Nephron (organoid): ENCODE data around the gene RALB.
A peak's percentile ranks its signal among the peaks of the same experiment; 100 is the strongest.
"Not testable (repeated sequence)": the region's sequence is repeated elsewhere in the genome, so short reads cannot be mapped to it uniquely, and the experiment has no call there.

ENCODE experiments used
- H3K27ac Mint-ChIP-seq, 3 experiments: 2 replicates each; pipeline ENCODE4 v1.8.0; 2020; ENCODE audit warnings: mixed read lengths in 3 of 3, mild to moderate bottlenecking in 2 of 3, moderate library complexity in 1 of 3
- H3K27me3 Mint-ChIP-seq: 2 replicates; pipeline ENCODE4 v1.8.0; 2021; ENCODE audit warnings: low read depth, mild to moderate bottlenecking, moderate library complexity, mixed read lengths
- H3K36me3 Mint-ChIP-seq: 2 replicates; pipeline ENCODE4 v1.8.0; 2020; ENCODE audit warnings: low read depth, mixed read lengths
- H3K4me1 Mint-ChIP-seq: 2 replicates; pipeline ENCODE4 v1.8.0; 2020; ENCODE audit warnings: mixed read lengths
- H3K4me3 Mint-ChIP-seq, 3 experiments: 2 replicates each; pipeline ENCODE4 v1.8.0; 2020; ENCODE audit warnings: mild to moderate bottlenecking in 3 of 3, mixed read lengths in 3 of 3, moderate library complexity in 2 of 3
- H3K9me3 Mint-ChIP-seq: 2 replicates; pipeline ENCODE4 v1.8.0; 2020; ENCODE audit warnings: mixed read lengths
- CTCF ChIP-seq, 3 experiments: fragments of 200-600 bp; sonication (generic); IDR thresholded peaks; one replicate each; pipeline ENCODE4 v1.5.0; 2021; ENCODE audit warnings: antibody characterized with exemption in 3 of 3; ENCODE audit not compliant: unreplicated experiment in 3 of 3

Gene RALB

GRCh38 chr2:120255071-120255470 lies 2.4 kb downstream of the RALB start:
- Mint-ChIP-seq H3K27ac (peak overlapping the region; percentile 5 to 58 (median 50)), H3K27me3 (peaks cover 22% of the 10 kb centered on the region), H3K9me3 (no peaks in the 10 kb centered on the region), H3K4me1 (peaks cover 56% of the 10 kb centered on the region), H3K4me3 (peak overlapping the region; percentile 63 to 86 (median 76)), H3K36me3 (peaks cover 22% of the 10 kb centered on the region)
- TF ChIP-seq CTCF (IDR thresholded peaks at IDR 0.05; ENCODE audit: unreplicated experiment in 3 of 3) = no peak

GRCh38 chr2:120255986-120256650 lies 3.5 kb downstream of the RALB start:
- Mint-ChIP-seq H3K4me3 (peak overlapping the region; percentile 33 to 66 (median 55)), H3K27ac (peak overlapping the region in 1 of 3 experiments; percentile 26), H3K9me3 (peaks cover 3% of the 10 kb centered on the region), H3K36me3 (peaks cover 22% of the 10 kb centered on the region), H3K4me1 (peaks cover 56% of the 10 kb centered on the region), H3K27me3 (peaks cover 11% of the 10 kb centered on the region)
- TF ChIP-seq CTCF (IDR thresholded peaks at IDR 0.05; ENCODE audit: unreplicated experiment in 3 of 3) = no peak

GRCh38 chr2:120256651-120257000 lies 4.0 kb downstream of the RALB start:
- Mint-ChIP-seq H3K4me3 (peak overlapping the region; percentile 16 to 66 (median 55)), H3K9me3 (peaks cover 3% of the 10 kb centered on the region), H3K27me3 (peaks cover 8% of the 10 kb centered on the region), H3K36me3 (peaks cover 22% of the 10 kb centered on the region), H3K27ac (peak overlapping the region in 1 of 3 experiments; percentile 26), H3K4me1 (peaks cover 56% of the 10 kb centered on the region)
- TF ChIP-seq CTCF (IDR thresholded peaks at IDR 0.05; ENCODE audit: unreplicated experiment in 3 of 3) = no peak

GRCh38 chr2:120257522-120257921 lies 4.9 kb downstream of the RALB start:
- Mint-ChIP-seq H3K9me3 (peaks cover 3% of the 10 kb centered on the region), H3K27me3 (no peaks in the 10 kb centered on the region), H3K4me1 (peaks cover 49% of the 10 kb centered on the region), H3K4me3 (peak overlapping the region; percentile 24 to 44 (median 43)), H3K36me3 (peaks cover 22% of the 10 kb centered on the region), H3K27ac (peak overlapping the region; percentile 72 to 94 (median 76))
- no peak for TF ChIP-seq CTCF (IDR thresholded peaks at IDR 0.05; ENCODE audit: unreplicated experiment in 3 of 3)

GRCh38 chr2:120258196-120258595 lies 5.5 kb downstream of the RALB start:
- peaks cover 22% of the 10 kb centered on the region for H3K36me3 Mint-ChIP-seq
- TF ChIP-seq CTCF (IDR thresholded peaks at IDR 0.05; ENCODE audit: unreplicated experiment in 3 of 3) = no peak
- no peaks in the 10 kb centered on the region for H3K27me3 Mint-ChIP-seq
- peak overlapping the region; percentile 72 to 94 (median 76) for H3K27ac Mint-ChIP-seq
- peaks cover 48% of the 10 kb centered on the region for H3K4me1 Mint-ChIP-seq
- H3K4me3 Mint-ChIP-seq = peak overlapping the region; percentile 2 to 24 (median 11)
- peaks cover 3% of the 10 kb centered on the region for H3K9me3 Mint-ChIP-seq

- H3K4me3 Mint-ChIP-seq, H3K27ac Mint-ChIP-seq, H3K9me3 Mint-ChIP-seq, H3K27me3 Mint-ChIP-seq: not testable (repeated sequence)
- Mint-ChIP-seq H3K4me1 (peaks cover 33% of the 10 kb centered on the region), H3K36me3 (peaks cover 22% of the 10 kb centered on the region)
Observed at GRCh38 chr2:120259939-120260338, 7.3 kb downstream of the RALB start.
